Endothelial cell of umbilical vein (primary cell): ENCODE results near the gene KIF5C. TPM values are rescaled to one million over a fixed set of nuclear protein-coding genes. Genes with fewer than 3 reads are reported as not detected.

ENCODE experiments used
- BruUV-seq: library from RNA; stranded (reverse); fragments of 400-500 nt; replicated peaks from 2 replicates; lab custom pipeline; 2021; lab: Mats Ljungman, UMichigan
- CTCF ChIA-PET: fragments of 300-600, 350-600 bp; sonication (Branson Sonifier 250); formaldehyde crosslinking; loops from one replicate; lab custom pipeline; 2021; ENCODE audit warnings: antibody characterized with exemption, inconsistent platforms; lab: Charles Lee
- POLR2A ChIA-PET: fragments of 300-600, 350-600 bp; sonication (Branson Sonifier 250); formaldehyde crosslinking; loops from one replicate; lab custom pipeline; 2021; ENCODE audit warnings: antibody characterized with exemption, inconsistent platforms; lab: Charles Lee
- DNase-seq: peaks from one replicate; pipeline ENCODE4 v3.0.0-alpha.2; 2011; ENCODE audit warnings: low read depth, low spot score
- FAIRE-seq: peaks from 2 replicates; lab custom pipeline; 2011; peaks lifted over from hg19 to GRCh38; lab: Jason Lieb, UNC
- H2AFZ ChIP-seq: 2 replicates; pipeline ENCODE4 v1.6.0; 2012; ENCODE audit warnings: low read depth, low read length, control low read depth, inconsistent platforms
- H3K27ac ChIP-seq: 2 replicates; pipeline ENCODE4 v1.5.1; 2011; ENCODE audit warnings: low read depth, mild to moderate bottlenecking, control low read depth, low read length, moderate library complexity; ENCODE audit not compliant: insufficient read depth
- H3K27me3 ChIP-seq, 2 experiments: 2 replicates each; pipeline versions ENCODE4 v1.6.0 to v1.6.1; 2011; ENCODE audit warnings: low read length in 2 of 2, mixed read lengths in 1 of 2; ENCODE audit not compliant: control insufficient read depth in 2 of 2, insufficient read depth in 2 of 2
- H3K36me3 ChIP-seq, 2 experiments: 2 replicates in 1 of 2; 3 replicates in 1 of 2; pipeline ENCODE4 v1.5.1; 2011; ENCODE audit warnings: low read length in 2 of 2, mild to moderate bottlenecking in 1 of 2, moderate library complexity in 1 of 2; ENCODE audit not compliant: control insufficient read depth in 2 of 2, insufficient read depth in 2 of 2; ENCODE audit errors: extremely low read depth in 1 of 2
- H3K4me1 ChIP-seq: 3 replicates; pipeline ENCODE4 v1.5.1; 2011; ENCODE audit warnings: mild to moderate bottlenecking, low read length; ENCODE audit not compliant: control insufficient read depth, insufficient read depth; ENCODE audit errors: extremely low read depth
- H3K4me2 ChIP-seq: 2 replicates; pipeline ENCODE4 v1.6.1; 2011; ENCODE audit warnings: low read length, control low read depth, mixed read lengths; ENCODE audit not compliant: insufficient read depth
- H3K4me3 ChIP-seq, 3 experiments: fragments of 200-600 bp in 1 of 3; sonication (generic), shearing (Covaris generic) in 1 of 3; replicated peaks in 1 of 3; 2 replicates each; pipeline ENCODE4 v1.5.1; 2011 to 2016; ENCODE audit warnings: control low read depth in 3 of 3, low read length in 3 of 3, mild to moderate bottlenecking in 2 of 3, inconsistent platforms in 1 of 3, low read depth in 1 of 3, moderate library complexity in 1 of 3; ENCODE audit not compliant: insufficient read depth in 1 of 3
- H3K79me2 ChIP-seq: 2 replicates; pipeline ENCODE4 v1.6.0; 2012; ENCODE audit warnings: low read length, inconsistent platforms; ENCODE audit not compliant: control insufficient read depth, insufficient read depth
- H3K9ac ChIP-seq: replicated peaks from 2 replicates; pipeline ENCODE3; 2011; ENCODE audit warnings: low read length, control low read depth; ENCODE audit not compliant: insufficient read depth; ENCODE audit errors: extremely low read depth
- H3K9me1 ChIP-seq: replicated peaks from 3 replicates; pipeline ENCODE4 v1.6.0; 2011; ENCODE audit warnings: mild to moderate bottlenecking, low read length; ENCODE audit not compliant: control insufficient read depth, insufficient read depth; ENCODE audit errors: extremely low read depth
- H3K9me3 ChIP-seq: replicated peaks from 2 replicates; pipeline ENCODE4 v1.5.1; 2012; ENCODE audit warnings: low read length, inconsistent platforms; ENCODE audit not compliant: control insufficient read depth, insufficient read depth
- H4K20me1 ChIP-seq: replicated peaks from 2 replicates; pipeline ENCODE3; 2011; ENCODE audit warnings: mild to moderate bottlenecking, low read length; ENCODE audit not compliant: control insufficient read depth, insufficient read depth; ENCODE audit errors: extremely low read depth
- EZH2 ChIP-seq: IDR thresholded peaks from 2 replicates; pipeline ENCODE4 v1.6.1; 2012; ENCODE audit warnings: borderline replicate concordance, low read depth, mild to moderate bottlenecking, moderate library complexity, low read length, inconsistent platforms; ENCODE audit not compliant: severe bottlenecking
- FOS ChIP-seq: IDR thresholded peaks from 2 replicates; pipeline ENCODE4 v1.6.1; 2011; ENCODE audit warnings: mild to moderate bottlenecking, low read length, moderate library complexity, borderline replicate concordance; ENCODE audit not compliant: insufficient read depth
- GATA2 ChIP-seq: IDR thresholded peaks from 2 replicates; pipeline ENCODE4 v1.7.0; 2011; ENCODE audit warnings: low read depth, mild to moderate bottlenecking, moderate library complexity, mixed read lengths, low read length; ENCODE audit not compliant: insufficient read length, insufficient read depth
- JUN ChIP-seq: IDR thresholded peaks from 2 replicates; pipeline ENCODE4 v1.6.1; 2011; ENCODE audit warnings: borderline replicate concordance, low read depth; ENCODE audit not compliant: insufficient read length, insufficient read depth
- MYC ChIP-seq: IDR thresholded peaks from one replicate; pipeline ENCODE4 v1.6.1; 2011; ENCODE audit warnings: mild to moderate bottlenecking, low read depth, low read length
- POLR2A ChIP-seq: IDR thresholded peaks from 2 replicates; pipeline ENCODE4 v1.6.1; 2012; ENCODE audit warnings: low read depth, mild to moderate bottlenecking, control low read depth, low read length
- POLR2AphosphoS5 ChIP-seq: IDR thresholded peaks from 2 replicates; pipeline ENCODE4 v1.6.1; 2012; ENCODE audit warnings: low read depth, mild to moderate bottlenecking, control low read depth, low read length, moderate library complexity; ENCODE audit not compliant: insufficient read depth
- dilution Hi-C: fragments of 300-500 bp; cut with MboI; formaldehyde crosslinking; loops from one replicate; pipeline ENCODE4 v1.15.0; 2019; ENCODE audit warnings: low sequenced_read_pairs; ENCODE audit not compliant: extremely low pct_ligation_motif_present
- intact Hi-C: fragments of 100-400 bp; cut with micrococcal nuclease; formaldehyde crosslinking; loops from one replicate; pipeline ENCODE4 v1.10.0; 2022
- polyA plus RNA-seq, 4 experiments: library from polyadenylated mRNA; depleted of rRNA in 3 of 4; stranded (reverse) in 3 of 4; unstranded in 1 of 4; fragments of >200 nt; gene quantifications; 2 replicates each; pipeline versions ENCODE4 v1.2.1 to v1.2.3, GENCODE V29; 2011 to 2012; ENCODE audit warnings: missing spikeins in 1 of 4
- total RNA-seq: library from RNA; stranded (reverse); gene quantifications from 2 replicates; pipeline ENCODE4 v1.2.3, GENCODE V29; 2021
- TF ChIP-seq, protein P1 (sequence below): IDR thresholded peaks from 2 replicates; pipeline ENCODE4 v1.6.1; 2011; ENCODE audit not compliant: insufficient read depth, insufficient read length
- TF ChIP-seq, protein P2 (sequence below), 2 donors: IDR thresholded peaks; 1 replicate in 1 of 2; 2 replicates in 1 of 2; pipeline ENCODE4 v1.5.1; 2011; ENCODE audit warnings: low read length in 2 of 2, mild to moderate bottlenecking in 2 of 2, moderate library complexity in 2 of 2, control low read depth in 1 of 2, inconsistent platforms in 1 of 2, low read depth in 1 of 2; ENCODE audit not compliant: insufficient read depth in 1 of 2; ENCODE audit errors: extremely low read depth in 1 of 2

KIF5C gene
- total and polyA plus RNA-seq, 2 donors (not counting 3 experiments of a cell fraction or from before 2014, with no cell fraction given) = 0.01 to 0.55 TPM

DNA sequence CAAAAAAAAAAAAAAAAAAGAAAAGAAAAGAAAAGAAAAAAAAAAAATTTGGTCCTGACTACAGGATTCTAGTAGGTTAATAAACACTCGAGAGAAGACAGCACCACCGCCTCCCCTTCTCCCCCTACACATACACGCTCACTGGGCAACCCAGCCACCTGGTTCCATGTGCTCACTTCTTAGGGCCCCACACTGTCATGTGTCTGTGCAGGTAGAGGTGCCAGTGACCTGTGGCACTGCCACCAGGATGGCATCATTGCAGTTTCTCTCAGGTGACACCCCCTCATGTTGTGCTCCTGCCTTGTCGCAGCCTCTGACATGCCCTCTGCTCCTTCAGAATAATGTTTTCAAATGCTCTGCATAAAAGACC lies 123.8 kb downstream of the KIF5C start:
- Histone ChIP-seq H3K4me3 (no peak overlapping the region), H3K27me3 (peaks cover 0 to 6% of the 10 kb centered on the region in 2 experiments), H3K79me2 (no peaks in the 10 kb centered on the region), H2AFZ (no peak overlapping the region), H3K9me3 (no peaks in the 10 kb centered on the region), H4K20me1 (no peaks in the 10 kb centered on the region), H3K9me1 (no peaks in the 10 kb centered on the region), H3K4me1 (no peaks in the 10 kb centered on the region), H3K9ac (no peak overlapping the region), H3K36me3 (no peaks in the 10 kb centered on the region), H3K27ac (no peak overlapping the region), H3K4me2 (no peak overlapping the region)
- dilution Hi-C loops (no loop called here), intact Hi-C loops (no loop called here)
- TF ChIP-seq POLR2A (no peak), EZH2 (no peak), MYC (no peak), JUN (no peak), GATA2 (no peak), POLR2AphosphoS5 (no peak), FOS (no peak)
- TF ChIP-seq, protein P1, sequence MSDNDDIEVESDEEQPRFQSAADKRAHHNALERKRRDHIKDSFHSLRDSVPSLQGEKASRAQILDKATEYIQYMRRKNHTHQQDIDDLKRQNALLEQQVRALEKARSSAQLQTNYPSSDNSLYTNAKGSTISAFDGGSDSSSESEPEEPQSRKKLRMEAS = no peak
- TF ChIP-seq, protein P2, sequence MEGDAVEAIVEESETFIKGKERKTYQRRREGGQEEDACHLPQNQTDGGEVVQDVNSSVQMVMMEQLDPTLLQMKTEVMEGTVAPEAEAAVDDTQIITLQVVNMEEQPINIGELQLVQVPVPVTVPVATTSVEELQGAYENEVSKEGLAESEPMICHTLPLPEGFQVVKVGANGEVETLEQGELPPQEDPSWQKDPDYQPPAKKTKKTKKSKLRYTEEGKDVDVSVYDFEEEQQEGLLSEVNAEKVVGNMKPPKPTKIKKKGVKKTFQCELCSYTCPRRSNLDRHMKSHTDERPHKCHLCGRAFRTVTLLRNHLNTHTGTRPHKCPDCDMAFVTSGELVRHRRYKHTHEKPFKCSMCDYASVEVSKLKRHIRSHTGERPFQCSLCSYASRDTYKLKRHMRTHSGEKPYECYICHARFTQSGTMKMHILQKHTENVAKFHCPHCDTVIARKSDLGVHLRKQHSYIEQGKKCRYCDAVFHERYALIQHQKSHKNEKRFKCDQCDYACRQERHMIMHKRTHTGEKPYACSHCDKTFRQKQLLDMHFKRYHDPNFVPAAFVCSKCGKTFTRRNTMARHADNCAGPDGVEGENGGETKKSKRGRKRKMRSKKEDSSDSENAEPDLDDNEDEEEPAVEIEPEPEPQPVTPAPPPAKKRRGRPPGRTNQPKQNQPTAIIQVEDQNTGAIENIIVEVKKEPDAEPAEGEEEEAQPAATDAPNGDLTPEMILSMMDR (IDR thresholded peaks at IDR 0.05; ENCODE audit: extremely low read depth in 1 of 2, insufficient read depth in 1 of 2, low read depth in 1 of 2, low read length in 2 of 2) = no peak
- BruUV-seq = no TSS peak
- DNase-seq (no peak), FAIRE-seq (no peak)
- ChIA-PET CTCF (no interaction called here), POLR2A (no interaction called here)
